ENCODE data around the gene DDX31.

DNA sequence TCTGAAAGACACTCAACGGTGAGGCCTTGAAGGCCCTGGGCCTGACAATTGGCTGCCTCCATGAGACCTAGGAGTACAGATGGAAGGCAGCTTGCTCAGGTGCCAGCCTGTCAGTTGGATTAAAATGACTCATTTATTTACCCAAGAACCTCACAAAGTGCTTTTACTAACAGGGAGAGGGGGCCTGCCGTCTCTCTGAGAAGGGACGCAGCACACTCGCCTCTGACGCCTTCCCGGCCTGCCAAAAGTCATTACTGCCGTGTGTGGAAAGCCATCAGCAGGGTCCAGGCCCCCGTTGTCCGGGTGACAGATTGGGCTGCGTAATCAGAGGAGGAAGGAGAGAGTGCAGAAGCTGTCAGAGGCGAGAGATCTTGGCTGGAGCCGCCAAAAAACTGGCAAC, 32.4 kb downstream of the DDX31 start:
- TF ChIP-seq, protein P1, sequence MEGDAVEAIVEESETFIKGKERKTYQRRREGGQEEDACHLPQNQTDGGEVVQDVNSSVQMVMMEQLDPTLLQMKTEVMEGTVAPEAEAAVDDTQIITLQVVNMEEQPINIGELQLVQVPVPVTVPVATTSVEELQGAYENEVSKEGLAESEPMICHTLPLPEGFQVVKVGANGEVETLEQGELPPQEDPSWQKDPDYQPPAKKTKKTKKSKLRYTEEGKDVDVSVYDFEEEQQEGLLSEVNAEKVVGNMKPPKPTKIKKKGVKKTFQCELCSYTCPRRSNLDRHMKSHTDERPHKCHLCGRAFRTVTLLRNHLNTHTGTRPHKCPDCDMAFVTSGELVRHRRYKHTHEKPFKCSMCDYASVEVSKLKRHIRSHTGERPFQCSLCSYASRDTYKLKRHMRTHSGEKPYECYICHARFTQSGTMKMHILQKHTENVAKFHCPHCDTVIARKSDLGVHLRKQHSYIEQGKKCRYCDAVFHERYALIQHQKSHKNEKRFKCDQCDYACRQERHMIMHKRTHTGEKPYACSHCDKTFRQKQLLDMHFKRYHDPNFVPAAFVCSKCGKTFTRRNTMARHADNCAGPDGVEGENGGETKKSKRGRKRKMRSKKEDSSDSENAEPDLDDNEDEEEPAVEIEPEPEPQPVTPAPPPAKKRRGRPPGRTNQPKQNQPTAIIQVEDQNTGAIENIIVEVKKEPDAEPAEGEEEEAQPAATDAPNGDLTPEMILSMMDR (IDR thresholded peaks at IDR 0.05), result no peak
- no peak for TF ChIP-seq POLR2A (IDR thresholded peaks at IDR 0.05)
